SU-DHL-6 (cell line): ENCODE results near the gene MBLAC1.

Source experiments
- CTCF ChIP-seq: fragments of 200-600 bp; sonication (generic); IDR thresholded peaks from one replicate; pipeline ENCODE4 v1.5.1; 2017; ENCODE audit warnings: antibody characterized with exemption, mild to moderate bottlenecking, low read length, moderate library complexity; ENCODE audit not compliant: insufficient read depth, poor library complexity, severe bottlenecking
- EZH2phosphoT487 ChIP-seq: fragments of 200-600 bp; sonication (generic), shearing (Covaris generic); conservative IDR thresholded peaks from 2 replicates; pipeline ENCODE4 v1.6.1; 2018; ENCODE audit warnings: mild to moderate bottlenecking, antibody characterized with exemption, low read length, moderate library complexity, mixed read lengths

GRCh38 chr7:100152404-100152803, 25.6 kb downstream of the MBLAC1 start:
- TF ChIP-seq CTCF (no peak), EZH2phosphoT487 (no peak)
